HG03354 (cell line): Measurements from ENCODE around the gene DOLK.
"Not testable (repeated sequence)": the region's sequence is repeated elsewhere in the genome, so short reads cannot be mapped to it uniquely, and the experiment has no call there.

ENCODE experiments used
- ATAC-seq: cut with Tn5 transposase; IDR thresholded peaks from one replicate; pipeline ENCODE4 v1.9.1; 2021; ENCODE audit warnings: mild to moderate bottlenecking; ENCODE audit not compliant: unreplicated experiment, poor library complexity, severe bottlenecking

DOLK gene

DNA sequence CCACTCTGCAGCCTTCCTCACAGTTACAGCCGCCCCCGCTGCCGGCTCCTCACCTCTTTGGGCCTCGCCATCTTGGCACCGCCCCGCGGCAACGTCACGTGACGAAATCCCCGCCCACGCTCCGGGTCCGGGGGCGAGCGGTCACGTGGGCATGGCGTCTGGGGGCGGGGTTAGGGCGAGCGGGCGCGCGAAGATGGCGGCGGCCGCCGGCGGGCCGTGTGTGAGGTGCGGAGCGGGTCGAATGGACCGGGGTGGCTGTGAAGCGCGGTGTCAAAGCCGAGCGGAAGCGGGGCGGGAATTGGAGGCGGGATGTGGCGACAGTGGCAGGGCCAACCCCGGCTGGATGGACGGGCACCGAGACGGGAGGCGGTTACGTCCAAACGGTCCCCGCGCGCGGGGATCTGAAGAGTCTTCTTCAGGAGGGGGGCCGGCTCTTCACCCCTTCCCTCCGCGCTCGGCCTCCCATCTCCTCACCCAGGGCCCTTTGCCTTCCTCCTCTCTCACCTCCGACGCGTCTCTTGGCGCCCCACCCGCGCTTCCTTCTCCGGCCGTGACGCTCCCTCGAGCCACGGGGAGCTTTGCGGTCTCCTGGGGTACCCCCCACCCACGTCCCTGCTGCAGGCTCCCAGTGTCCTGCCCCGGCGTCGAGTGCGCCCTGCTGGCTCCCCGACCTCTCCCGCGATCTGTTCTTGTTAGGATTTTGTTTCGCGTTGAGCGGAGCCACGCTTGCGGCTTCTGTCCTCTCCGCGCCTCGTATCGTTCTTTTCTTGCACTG is at the start of gene DOLK, which contains the start of gene NUP188:
Gene DOLK, minus strand, starts transcription at position 77 of the 775 bp plus-strand sequence. CDS start 300 bp downstream, outside the sequence.
Gene NUP188, plus strand, starts transcription at position 173 of the 775 bp plus-strand sequence. Its CDS starts 21 bp downstream, at position 194.
- ATAC-seq = peak; percentile 84

DNA sequence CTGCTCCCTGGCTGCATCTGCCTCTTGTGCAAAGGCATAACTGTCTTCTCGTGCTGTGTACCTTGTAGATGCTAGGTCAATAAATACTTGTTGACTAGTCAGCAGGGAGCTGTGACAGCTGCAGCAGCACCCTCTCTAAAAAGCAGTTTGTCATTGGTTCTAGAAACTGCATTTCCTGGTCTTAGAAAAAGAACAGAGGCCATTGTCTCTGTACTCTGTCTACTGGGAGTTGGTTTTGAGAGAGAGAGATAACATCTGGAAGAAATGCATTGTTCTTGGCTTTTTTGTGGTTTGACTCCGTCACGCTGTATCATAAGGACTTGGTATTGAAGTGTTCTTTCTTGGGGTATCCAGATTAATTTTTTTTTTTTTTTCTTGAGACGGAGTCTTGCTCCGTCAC is 48.4 kb upstream of the DOLK start:
- ATAC-seq = no peak

DNA sequence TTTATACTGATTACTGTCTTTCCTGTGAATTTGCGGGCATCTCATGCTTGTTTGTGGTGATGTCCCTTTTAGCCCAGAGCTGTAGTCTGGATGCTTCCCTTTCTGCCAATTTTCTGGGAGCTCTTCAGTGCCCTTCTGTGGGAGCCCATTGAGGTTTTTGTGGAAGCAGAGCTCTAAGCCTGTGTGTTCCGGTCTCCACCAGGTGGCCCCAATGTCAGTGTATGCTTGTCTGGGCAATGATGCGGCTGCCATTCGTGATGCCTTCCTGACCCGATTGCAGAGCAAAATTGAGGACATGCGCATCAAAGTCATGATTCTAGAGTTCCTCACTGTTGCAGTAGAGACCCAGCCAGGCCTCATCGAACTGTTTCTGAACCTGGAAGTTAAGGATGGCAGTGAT is 45.6 kb upstream of the DOLK start:
- ATAC-seq = no peak

DNA sequence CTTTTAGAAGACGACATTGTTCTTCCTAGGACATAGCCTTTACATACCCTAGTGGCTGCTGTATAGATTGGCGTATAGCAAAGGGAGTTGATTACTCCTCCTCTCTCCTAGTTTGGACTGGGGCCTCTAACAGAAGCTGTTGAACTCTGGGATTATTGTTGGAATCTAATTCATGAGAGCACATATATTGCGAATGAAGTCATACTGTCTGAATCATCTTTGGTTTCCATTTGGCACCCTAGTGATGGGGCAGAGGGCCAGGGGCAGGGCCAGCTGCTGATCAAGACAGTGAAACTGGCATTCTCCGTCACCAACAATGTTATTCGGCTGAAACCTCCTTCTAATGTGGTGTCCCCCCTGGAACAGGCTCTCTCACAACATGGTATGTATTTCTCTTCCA is 40.4 kb upstream of the DOLK start:
- ATAC-seq = no peak

DNA sequence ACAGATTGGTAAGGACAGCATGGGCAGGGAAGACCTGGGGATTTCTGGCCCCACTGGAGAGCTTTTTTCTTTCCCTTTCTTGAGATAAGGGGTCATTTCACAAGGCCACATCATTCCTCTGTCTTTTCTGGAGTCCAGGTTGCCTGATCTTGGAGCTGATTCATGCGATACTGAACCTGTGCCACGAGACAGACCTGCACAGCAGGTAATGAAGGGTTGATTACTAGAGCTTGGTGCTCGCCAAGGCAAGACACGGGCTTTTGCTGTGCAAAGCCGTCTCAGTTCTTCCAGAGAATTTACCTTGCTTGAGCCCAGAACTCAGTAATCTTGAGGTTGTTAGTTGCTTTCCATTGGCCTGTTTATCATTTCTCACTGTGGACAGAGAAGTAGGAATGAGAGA is 39.3 kb upstream of the DOLK start:
- no peak for ATAC-seq

DNA sequence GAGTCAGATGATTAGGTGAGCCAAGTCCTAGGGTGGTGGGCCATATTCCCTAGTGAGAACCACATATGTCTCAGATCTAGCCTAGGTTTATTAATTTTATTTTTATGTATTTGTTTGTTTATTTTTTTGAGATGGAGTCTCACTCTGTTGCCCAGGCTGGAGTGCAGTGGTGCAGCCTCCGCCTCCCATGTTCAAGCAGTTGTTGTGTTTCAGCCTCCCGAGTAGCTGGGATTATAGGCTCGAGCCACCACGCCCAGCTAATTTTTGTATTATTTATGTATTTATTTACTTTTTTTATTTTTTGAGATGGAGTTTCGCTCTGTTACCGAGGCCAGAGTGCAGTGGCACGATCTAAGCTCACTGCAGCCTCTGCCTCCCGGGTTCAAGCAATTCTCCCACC is 36.1 kb upstream of the DOLK start:
- no peak for ATAC-seq

DNA sequence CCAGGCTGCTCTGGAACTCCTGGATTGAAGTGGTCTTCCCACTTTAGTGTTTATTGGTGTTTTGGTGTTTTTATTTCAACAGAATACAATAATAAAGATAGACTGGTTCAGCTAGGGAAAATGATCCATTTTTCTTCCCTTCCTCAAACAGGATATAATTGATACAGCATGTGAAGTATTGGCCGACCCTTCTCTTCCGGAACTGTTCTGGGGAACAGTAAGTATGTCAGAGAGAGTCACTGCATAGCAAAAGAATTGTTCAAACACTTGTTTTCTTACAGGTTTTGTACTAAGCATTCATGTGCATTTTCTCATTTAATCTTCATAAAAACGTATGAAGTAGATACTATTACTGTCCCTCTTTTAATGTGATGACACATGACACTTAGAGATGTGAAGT is 31.7 kb upstream of the DOLK start:
- ATAC-seq = no peak

DNA sequence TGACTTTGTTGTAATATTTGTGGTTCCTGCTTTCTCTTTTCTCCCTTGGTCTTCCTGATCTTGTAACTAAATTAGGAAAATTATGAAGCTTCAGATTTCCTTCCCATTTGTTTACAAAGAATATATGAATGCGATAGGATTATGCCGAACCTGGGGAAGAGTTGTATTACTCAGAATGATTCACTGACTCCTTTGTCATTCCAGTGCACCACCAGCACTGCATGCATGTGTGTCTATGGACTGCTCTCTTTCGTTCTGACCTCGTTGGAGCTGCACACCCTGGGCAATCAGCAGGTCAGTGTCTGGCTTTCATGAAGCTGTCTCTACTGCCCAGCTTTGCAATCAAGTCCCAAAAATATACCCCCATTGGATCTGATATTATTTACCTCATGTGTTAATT is 25.6 kb upstream of the DOLK start:
- ATAC-seq = no peak

DNA sequence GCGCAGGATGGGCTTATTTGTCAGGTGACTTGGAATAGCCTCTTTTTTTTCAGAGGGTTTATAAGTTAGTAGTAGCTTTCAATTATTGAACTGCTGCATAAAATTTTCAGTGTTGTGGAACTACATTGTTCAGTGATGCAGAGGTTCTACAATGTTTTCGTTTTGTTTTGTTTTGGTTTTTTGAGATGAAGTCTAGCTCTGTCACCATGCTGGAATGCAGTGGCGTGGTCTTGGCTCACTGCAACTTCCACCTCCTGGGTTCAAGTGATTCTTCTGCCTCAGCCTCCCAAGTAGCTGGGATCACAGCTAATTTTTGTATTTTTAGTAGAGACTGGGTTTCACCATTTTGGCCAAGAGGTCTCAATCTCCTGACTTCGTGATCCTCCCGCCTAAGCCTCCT is 22.1 kb upstream of the DOLK start:
- ATAC-seq = no peak

DNA sequence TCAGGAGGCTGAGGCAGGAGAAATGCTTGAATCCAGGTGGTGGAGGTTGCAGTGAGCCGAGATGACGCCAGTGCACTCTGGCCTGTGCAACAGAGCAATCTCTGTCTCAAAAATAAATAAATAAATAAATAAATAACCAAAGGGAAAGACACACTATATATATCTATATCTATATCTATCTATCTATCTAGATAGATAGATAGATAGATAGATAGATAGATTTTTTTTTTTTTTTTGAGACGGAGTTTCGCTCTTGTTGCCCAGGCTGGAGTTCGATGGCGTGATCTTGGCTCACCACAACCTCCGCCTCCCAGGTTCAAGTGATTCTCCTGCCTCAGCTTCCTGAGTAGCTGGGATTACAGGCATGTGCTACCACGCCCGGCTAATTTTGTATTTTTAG is 14.0 kb upstream of the DOLK start:
- ATAC-seq = not testable (repeated sequence)

DNA sequence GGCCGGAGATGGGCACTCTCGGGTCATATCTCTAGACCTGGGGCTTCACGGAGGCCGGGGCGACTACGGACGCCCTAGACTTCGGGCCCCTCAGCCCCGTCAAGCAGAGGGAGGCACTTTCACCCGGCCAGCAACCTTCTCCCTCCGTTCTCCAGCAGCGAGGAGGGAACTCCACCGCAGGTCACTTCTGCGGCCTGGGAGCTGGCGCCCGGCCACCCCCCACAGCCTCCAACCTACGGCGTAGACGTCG is 201 bp downstream of the DOLK start:
- ATAC-seq = no peak

DNA sequence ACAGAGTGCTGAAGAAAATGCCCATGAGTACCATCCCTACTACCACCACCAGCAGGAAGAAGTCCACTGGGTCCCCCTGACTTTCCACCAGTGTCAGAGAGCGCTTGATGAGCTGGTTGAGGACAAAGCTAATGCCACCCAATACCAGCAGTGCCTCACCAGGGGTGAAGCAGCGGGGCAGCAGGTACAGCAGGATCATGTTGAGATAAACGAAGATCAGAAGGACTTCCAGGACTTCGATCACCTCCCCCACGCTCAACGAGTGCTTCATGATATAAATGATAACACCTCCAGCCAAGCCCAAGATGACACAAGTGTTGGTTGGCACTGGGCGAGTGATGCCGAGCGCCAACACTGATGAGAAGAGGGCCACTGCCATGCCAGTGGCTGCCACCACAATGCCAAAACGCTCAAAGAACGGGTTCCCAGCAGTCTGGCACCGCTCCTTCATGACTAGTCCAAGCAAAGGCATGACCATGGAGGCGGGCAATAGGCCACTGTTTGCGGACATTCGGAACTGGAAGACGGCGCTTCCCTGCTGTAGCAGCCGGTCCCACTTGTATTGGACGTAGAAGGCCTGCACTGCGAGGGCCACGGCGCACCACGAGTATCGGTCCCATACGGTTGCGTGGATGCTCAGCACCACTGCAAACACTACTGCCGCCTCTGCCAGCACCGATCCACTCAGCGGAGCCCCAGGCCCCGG is 679 bp downstream of the DOLK start:
- peak; percentile 34 for ATAC-seq

DNA sequence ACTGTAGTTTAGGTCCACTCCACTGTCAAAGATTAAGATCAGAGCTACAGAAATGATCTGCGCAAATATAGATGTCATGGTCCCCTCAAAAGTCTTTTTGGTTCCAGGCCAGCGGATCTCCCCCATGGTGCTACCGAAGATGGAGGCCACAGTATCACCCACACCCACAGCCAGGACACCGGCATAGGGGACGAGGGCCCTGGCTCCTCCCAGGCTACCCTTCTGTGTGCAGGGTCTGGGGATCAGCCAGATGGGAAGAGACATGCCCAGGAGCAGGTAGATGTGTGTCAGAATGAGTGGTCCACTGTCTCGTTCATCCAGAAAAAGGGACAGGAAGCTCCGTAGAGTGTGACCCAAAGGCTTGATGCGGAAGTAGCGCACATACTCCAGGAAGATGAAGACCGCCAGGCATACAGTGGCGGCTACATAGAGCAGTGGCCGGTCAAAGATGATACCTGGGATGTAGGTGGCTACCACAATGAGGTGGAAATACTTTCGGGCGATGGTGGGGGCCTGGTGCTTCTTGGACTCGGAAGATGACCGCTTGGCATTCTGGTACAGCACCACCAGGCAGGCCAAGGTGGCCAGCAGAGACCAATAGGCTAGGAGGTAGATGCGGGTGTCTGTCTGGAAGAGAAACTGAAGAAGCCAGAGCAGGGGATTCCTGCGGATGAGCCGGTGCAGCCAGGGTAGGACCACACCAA is 1.5 kb downstream of the DOLK start:
- no peak for ATAC-seq

DNA sequence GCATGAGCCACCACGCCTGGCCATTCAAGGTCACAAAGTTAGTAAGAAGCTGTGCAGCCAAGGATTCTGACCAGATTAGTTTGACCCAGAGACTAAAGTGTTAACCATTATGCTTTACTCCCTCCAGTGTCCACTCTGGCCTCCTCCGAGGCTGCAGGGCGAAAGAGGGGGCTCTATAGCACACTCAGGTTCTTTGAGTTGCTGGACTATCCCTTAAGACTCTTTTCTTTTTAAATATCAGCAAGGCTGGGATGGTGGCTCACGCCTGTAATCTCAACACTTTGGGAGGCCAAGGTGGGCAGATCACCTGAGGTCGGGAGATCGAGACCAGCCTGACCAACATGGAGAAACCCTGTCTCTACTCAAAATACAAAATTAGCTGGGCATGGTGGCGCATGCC is 2.4 kb downstream of the DOLK start:
- not testable (repeated sequence) for ATAC-seq

DNA sequence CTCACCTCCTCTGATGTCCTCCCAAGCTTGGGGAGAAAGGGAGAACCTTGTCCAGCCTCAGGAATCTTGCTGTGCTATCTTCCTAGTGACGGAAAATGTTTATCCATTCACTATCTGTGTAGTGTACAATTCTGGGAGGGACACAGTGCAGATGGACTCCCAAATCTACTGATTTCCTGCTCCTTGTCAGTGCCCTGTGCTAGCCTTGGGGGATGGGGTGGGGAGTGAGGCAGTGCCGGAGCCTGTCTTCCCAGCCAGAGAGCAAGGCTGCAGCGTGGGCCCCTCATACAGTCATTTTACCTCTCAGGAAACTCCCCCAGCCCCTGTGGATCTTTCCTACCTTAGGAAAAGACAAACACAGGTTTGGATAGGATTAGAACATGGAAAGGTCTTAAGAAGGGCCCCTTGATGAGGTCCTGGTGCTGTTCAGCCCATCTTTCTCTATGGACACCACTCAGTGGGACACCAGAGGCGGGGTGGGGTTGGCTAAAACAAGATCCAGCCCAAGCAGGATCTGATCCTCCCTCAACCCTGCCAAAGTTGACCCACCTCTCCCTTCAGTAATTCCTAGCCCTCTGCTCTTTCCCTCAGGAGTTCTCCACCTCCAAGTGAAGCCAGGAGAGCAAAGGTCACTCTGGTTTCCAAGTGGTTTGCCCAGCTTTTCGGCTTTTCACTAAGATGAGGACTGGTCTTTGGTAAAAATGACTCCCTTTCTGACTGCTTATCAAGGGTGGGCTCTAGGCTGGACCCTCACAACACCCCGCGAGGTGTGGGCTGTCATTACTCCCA is 3.4 kb downstream of the DOLK start:
- no peak for ATAC-seq

DNA sequence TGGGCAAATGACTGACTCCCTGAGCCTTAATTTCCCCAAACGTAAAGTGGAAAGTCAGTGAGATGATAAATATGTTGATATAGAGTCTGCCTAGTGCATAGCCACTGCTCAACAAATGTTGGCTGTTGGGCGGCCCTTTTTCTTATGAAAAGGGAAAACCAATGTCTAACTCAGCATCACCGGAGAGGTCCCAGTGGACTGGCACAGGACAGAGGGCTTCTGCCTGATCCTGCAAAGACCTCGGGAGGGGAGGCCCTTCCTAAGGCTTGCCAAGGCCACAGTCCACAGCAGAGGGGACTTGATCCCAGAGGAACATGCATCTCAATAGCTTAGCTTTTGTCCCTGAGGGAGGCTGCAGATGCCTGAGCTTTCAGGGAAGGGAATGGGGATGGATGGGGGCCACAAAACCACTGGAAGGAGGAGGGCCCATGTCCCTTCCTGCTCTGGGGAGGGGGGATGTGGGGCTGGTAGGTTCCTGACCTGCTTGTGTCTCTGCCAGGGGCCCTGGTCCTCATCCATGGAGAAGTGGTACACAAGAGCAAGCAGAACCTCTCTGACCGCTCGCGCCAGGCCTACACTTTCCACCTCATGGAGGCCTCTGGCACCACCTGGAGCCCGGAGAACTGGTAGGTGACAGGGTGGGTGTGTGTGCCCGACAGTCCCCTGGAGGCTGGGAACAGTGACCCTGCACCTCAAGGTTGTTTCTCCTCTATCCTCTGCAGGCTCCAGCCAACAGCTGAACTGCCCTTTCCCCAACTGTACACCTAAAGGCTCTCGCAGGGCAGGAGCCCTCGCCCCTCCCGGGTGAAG is 6.3 kb downstream of the DOLK start:
- no peak for ATAC-seq

DNA sequence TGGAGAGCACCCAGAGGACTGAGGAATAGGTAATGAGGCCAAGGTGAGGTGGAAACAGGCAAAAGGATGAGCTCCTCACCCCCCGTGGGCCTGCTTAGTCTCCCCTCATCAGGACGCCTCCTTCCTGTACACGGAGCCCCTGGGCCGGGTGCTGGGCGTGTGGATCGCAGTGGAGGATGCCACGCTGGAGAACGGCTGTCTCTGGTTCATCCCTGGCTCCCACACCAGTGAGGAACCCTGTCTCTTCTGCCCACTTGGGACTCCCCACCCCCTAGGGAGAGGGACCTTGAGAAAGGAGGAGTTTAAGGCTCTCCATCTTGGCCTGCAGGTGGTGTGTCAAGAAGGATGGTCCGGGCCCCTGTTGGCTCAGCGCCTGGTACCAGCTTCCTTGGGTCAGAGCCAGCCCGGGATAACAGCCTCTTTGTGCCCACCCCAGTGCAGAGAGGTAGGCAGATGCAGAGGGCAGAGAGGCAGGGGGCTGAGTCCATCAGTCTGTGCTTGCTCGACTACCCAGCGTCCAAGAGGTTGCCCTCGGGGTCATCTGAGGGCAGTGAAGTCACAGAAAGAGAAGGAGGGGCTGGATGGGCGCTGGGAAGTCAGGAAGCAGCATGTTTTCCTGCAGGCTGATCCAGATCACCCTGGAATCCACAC is 7.0 kb downstream of the DOLK start:
- no peak for ATAC-seq

DNA sequence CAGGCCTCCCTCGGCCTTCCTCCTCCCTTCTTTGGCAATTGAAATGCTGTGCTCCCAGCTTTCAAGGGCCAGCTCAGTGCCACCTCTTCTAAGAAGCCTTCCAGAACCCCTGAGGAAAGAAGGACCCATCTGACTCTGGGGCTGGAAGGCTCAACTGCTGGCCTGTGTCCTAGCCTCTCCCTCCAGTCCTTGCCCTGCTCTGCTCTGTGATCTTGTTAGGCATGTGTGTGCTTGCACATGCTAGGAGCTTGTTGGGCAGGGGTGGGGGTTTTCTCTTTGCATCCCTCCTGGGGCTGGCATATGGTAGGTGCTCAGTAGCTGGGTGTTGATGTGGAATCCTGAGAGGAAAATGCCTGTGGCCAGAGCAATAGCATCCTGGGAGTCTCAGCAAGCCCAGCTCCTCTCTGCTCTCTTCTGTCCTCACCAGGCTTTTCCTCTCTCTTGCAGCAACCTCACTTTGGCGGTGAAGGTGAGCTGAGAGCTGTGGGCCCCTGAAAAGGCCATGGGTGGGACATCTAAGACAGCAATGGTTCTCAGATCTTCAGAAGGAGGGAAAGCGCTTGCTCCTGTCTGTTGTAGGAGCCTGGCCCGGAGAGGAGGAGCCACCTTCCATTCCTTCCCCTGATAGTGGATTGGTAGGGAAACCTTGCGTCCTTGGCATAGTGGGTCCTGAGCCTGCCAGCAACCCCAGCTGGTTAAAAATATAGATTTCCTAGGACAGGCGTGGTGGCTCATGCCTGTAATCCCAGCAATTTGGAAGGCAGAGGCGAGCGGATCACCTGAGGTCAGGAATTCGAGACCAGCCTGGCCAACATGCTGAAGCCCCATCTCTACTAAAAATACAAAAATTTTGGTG is 9.9 kb downstream of the DOLK start:
- ATAC-seq = no peak
